Medulla oblongata (tissue), 1 donor: ENCODE results near the gene SOD3.

ENCODE experiments used
- DNase-seq: peaks from one replicate; pipeline ENCODE4 v3.0.0-alpha.2; 2015; ENCODE audit errors: extremely low spot score

Gene SOD3

DNA sequence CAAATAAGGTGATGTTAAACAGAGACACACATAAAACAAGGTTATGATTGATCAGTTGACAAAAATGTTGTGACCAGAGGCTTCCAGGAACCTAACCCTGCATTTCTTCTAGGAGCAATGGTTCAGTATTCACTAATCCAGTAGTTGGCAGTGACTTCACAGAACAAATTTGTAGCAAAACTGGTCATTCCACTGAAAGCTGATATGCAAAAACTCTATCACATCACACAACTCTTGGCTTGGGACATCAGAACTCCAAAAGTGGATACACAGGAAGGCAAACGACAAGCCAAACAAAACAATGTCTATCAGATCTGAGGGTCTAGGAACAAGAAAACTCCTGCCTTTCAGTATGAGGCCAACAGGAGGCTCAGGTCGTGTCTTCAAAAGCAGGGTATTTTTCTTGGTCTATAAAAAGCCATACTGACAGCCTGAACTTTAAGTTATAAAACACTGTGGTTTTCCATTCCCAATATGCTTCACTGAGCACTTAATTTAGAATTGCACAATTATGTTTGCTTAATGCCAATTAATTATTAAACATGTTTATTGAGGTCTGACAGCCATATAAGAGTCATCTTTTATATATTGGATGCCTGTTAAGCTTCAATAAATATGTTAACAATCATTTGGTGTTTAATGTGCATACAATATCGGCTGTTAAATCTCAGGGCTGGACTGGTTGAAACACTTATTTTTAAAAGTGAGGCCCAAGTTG is 45.6 kb downstream of the SOD3 start:
- DNase-seq: no peak

DNA sequence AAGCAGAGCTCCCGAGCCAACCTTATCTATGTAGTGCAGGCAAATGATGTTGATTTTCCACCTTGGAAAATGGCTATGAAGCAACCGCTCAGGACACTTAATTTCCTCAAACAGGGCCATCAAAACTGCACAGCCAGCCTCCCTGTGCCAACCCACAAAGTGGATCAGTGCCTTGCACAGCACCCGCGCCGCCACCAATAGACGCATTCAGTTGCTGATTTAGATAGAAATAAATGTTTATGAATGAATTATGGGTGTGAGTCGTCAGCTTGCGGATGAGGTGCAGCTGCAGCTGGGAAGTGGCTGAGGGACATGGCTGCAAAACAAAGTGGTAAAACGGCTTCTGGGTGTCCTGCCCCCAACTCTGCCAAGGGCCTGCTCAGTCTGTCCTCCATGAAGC is 47.0 kb downstream of the SOD3 start:
- no peak for DNase-seq

DNA sequence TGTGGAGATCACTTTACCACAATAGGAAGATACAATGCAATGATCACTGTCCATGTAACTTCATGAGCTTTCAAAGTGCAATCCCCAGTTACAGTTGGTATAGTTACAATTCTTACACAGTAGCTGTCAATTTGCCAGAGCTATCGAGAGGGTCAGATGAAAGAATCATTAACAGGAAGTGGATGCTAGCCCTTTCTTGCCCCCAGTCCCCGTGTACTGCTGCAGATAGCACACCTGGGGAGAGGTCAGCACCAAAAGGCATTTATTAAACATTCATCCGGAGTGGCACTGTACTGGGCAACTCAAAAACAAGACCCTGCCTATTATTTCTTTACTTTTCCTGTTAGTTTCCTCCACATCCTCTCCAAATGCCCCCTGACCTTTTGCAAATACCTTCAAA is 47.7 kb downstream of the SOD3 start:
- no peak for DNase-seq

DNA sequence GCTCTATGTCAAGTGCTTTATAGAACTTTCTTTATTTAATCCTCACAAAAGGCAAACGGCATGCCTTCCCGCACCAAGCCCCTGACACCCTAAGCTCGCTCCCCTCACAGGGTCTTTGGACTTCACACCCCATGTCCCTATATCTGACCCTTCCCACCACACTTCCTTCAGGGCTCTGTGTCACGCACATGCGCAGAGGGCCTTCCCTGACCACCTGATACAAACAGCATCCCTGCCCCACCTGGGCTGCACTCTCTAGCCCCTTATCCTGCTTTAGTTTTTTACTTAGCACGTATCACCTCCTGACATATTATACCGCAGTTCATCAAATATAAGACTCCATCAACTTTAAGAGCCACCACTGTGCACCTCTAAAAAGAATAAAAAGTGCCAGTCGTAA is 49.8 kb downstream of the SOD3 start:
- no peak for DNase-seq

DNA sequence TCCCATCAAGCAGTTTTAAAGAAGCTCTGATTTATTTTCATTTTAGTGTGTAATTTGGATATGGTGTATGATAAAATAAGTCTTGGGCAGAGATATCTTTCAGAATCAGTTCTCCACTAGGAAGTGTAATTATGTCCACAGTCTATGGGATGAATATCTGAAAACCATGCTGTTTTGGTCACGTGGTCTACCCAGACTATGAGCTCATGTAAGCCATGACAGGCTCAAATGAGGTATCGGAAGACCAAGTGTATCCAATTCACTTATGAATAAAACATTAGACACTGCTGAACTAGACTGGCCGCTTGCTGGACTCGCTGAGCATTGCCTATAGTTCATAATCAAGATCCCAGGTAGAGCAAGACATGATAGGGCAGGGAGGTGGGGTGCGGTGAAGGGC is 50.5 kb downstream of the SOD3 start:
- no peak for DNase-seq

DNA sequence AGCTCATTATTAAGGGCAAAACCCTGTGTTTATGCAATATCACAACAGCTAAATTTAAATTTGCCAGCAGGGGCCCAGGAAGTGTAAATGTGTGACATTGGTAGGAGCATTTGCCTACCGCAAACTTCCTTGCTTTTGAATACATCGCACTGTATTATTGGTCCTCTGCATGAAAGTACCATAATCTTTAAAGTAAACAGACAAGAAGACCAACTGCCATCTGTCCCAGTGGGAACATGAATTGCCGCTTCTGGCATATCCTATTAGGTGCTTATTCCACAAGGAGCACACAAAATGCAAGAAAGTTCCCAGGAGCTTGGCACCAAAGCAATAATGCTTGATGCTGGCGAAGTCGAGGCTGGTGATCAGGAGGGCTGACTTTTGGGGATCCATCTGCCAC is 51.3 kb downstream of the SOD3 start:
- no peak for DNase-seq

DNA sequence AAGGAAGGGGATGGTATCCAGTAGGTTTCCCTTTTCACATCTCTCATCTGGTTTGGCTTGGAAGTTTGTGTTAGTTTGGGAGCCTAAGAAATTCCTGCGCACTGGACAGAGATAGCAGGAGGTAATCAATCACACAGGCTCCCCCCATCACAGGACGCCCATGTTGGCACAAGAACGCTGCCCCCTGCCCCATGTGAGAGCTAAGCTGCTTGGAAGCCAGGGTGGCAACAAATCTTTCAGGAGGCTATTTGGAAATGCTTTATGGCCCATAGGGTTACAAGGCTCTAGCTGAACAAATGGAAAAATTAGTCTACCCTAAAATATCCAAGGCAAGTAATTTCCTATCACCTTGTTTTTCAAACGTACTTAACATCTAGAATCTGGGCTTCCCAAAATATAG is 54.0 kb downstream of the SOD3 start:
- no peak for DNase-seq

DNA sequence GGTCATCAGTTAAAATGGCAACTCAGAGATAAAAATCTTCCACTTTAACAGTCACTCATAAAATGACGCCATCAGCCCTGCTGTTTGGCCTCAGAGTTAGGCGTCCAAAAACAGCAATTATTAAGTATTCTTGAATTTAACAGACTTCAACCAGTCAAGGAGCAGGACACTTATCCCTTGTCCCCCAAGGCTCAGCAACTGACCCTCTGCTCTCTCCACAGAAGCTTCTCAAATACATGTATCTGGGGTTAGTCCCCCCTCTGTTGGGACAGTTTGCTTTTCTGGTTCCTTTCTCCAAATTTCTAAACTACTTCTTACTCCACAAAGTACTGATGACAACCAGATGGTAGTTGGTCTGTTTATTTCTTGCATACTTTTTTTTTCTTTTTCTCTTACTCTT is 54.4 kb downstream of the SOD3 start:
- DNase-seq: no peak
